Spleen (tissue), 7 donors: Measurements from ENCODE around the gene CHERP.

Experiments
- CTCF ChIP-seq, 11 experiments: fragments of 200-600 bp in 7 of 11; fragments of 450-650 bp in 4 of 11; sonication (generic) in 4 of 11; IDR thresholded peaks in 8 of 11; conservative IDR thresholded peaks in 3 of 11; 1 replicate in 7 of 11; 2 replicates in 4 of 11; pipeline versions ENCODE4 v1.4.0 to v1.8.0; 2016 to 2021; ENCODE audit warnings: antibody characterized with exemption in 11 of 11, inconsistent platforms in 4 of 11, mild to moderate bottlenecking in 1 of 11
- POLR2A ChIP-seq, 3 donors: fragments of 450-650 bp; IDR thresholded peaks; one replicate each; pipeline ENCODE4 v1.5.1; 2017; ENCODE audit warnings: antibody characterized with exemption in 3 of 3, mild to moderate bottlenecking in 1 of 3
- POLR2AphosphoS5 ChIP-seq, 3 donors: sonication (generic); formaldehyde crosslinking; IDR thresholded peaks; one replicate each; pipeline ENCODE4 v1.5.1; 2017; ENCODE audit warnings: antibody characterized with exemption in 3 of 3
- donor health status: DM: no; HTN: no; CAD: no; lungs with moderate emphysema.
- donor health status: DM: no; HTN: no; CAD: no.
- donor health status: DM: no; HTN: no; CAD: no.

GRCh38 chr19:16504271-16504670, 38.0 kb downstream of the CHERP start:
- no peak for TF ChIP-seq CTCF (IDR thresholded peaks at IDR 0.05 in 8 of 11, conservative IDR thresholded peaks at IDR 0.05 in 3 of 11)
- TF ChIP-seq POLR2A (IDR thresholded peaks at IDR 0.05), result no peak
- TF ChIP-seq POLR2AphosphoS5 (IDR thresholded peaks at IDR 0.05), result no peak
